NCI-H446 treated with DMSO at 0.1 percent for 48 hours (cell line): ENCODE data around the gene BDH2.
A peak's percentile ranks its signal among the peaks of the same experiment; 100 is the strongest.

Source experiments
- DNase-seq: peaks from one replicate; lab custom pipeline; 2025; lab: John Stamatoyannopoulos, UW

BDH2 gene

GRCh38 chr4:103085555-103086196 is 14.0 kb downstream of the BDH2 start:
- no peak for DNase-seq

GRCh38 chr4:103079621-103080020 is 20.0 kb downstream of the BDH2 start:
- DNase-seq, result no peak

GRCh38 chr4:103076747-103077347 is 22.8 kb downstream of the BDH2 start, which contains the start of gene SLC9B2:
TSS of gene SLC9B2 (minus strand) at chr4:103076761. CDS start at chr4:103067550, 9,211 bp downstream.
- DNase-seq, result peak; percentile 28

GRCh38 chr4:103075894-103076746 is 23.5 kb downstream of the BDH2 start:
- no peak for DNase-seq

- no peak for DNase-seq
Observed at GRCh38 chr4:103075435-103075893, 24.2 kb downstream of the BDH2 start.

GRCh38 chr4:103074744-103075434 is 24.7 kb downstream of the BDH2 start:
- no peak for DNase-seq

- DNase-seq, result no peak
Observed at GRCh38 chr4:103073792-103074438, 25.7 kb downstream of the BDH2 start.

- no peak for DNase-seq
Observed at GRCh38 chr4:103067841-103068547, 31.6 kb downstream of the BDH2 start.

- DNase-seq, result no peak
Observed at GRCh38 chr4:103060453-103061148, 39.0 kb downstream of the BDH2 start.

- no peak for DNase-seq
Observed at GRCh38 chr4:103054030-103054429, 45.6 kb downstream of the BDH2 start.

GRCh38 chr4:103052779-103053178 is 46.9 kb downstream of the BDH2 start:
- DNase-seq, result no peak

- DNase-seq, result no peak
Observed at GRCh38 chr4:103052145-103052544, 47.5 kb downstream of the BDH2 start.

GRCh38 chr4:103050736-103051436 is 48.7 kb downstream of the BDH2 start:
- DNase-seq, result no peak

GRCh38 chr4:103046416-103047290 is 53.0 kb downstream of the BDH2 start:
- DNase-seq, result no peak

GRCh38 chr4:103044183-103044582 is 55.5 kb downstream of the BDH2 start:
- no peak for DNase-seq

GRCh38 chr4:103036169-103036568 is 63.5 kb downstream of the BDH2 start:
- DNase-seq, result no peak

- no peak for DNase-seq
Observed at GRCh38 chr4:103032574-103032973, 67.1 kb downstream of the BDH2 start.

- DNase-seq, result no peak
Observed at GRCh38 chr4:103030791-103031190, 68.8 kb downstream of the BDH2 start.

- no peak for DNase-seq
Observed at GRCh38 chr4:103029300-103029699, 70.3 kb downstream of the BDH2 start.
